Measurements from ENCODE around the gene TFDP1.
"Not testable (repeated sequence)": the region's sequence is repeated elsewhere in the genome, so short reads cannot be mapped to it uniquely, and the experiment has no call there.

Gene TFDP1

DNA sequence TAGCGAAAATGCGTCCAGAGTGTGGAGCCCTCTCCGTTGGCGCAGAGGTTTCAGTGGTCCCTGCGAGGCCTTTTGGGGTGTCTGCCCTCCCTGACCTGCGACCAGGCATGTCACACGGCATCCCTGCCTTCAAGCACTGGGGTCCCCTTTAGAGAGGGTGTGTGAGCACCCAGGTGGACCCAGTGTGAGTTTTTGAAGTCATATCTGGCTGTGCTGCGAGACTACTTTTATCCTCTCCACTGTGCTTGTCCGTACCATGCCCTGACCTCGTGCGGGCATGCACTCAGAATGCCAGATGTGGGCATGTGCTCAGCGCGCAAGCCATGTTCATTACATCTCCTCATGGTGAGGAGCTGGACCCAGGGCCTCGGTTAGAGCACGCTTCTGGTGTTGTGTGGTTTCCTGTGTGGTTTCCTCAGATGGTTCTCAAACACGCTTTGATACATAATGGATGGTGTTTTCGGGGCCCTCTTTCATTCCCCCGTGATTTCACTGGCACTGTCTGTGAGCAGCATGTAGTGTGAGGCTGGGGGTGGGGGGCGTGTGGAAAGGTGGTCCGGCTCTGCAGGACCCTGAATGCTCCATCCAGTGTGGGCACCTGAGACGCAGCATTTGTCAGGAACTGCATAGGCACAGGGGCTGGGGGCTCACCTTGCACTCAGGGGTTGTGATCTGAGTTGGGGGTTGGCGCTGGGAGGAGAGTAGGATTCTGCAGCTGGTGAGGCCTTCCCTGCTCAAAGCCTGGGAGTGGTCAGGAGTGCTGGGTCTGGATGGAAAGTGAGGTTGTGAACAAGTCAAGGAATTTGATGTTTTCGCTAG is 2.3 kb downstream of the TFDP1 start:
- DNase-seq (ENCODE audit: low read depth, low spot score): no peak
- H3K4me3 ChIP-seq: peak overlapping the region; percentile 88
- no peak for TF ChIP-seq FOXP2 (optimal IDR thresholded peaks at IDR 0.05; ENCODE audit: control extremely low read depth, extremely low read length, insufficient read depth)
- TF ChIP-seq POLR2AphosphoS5 (IDR thresholded peaks at IDR 0.05; ENCODE audit: borderline replicate concordance, low read depth, low read length): no peak
- no peak for TF ChIP-seq EZH2 (IDR thresholded peaks at IDR 0.05)
- H3K9ac ChIP-seq (ENCODE audit: insufficient read length): peak overlapping the region; percentile 86
- no peaks in the 10 kb centered on the region for H3K9me3 ChIP-seq (ENCODE audit: low read depth, low read length)
- no peak overlapping the region for H3K27ac ChIP-seq
- H3K36me3 ChIP-seq (ENCODE audit: insufficient read depth, low read length): peaks cover 51% of the 10 kb centered on the region

DNA sequence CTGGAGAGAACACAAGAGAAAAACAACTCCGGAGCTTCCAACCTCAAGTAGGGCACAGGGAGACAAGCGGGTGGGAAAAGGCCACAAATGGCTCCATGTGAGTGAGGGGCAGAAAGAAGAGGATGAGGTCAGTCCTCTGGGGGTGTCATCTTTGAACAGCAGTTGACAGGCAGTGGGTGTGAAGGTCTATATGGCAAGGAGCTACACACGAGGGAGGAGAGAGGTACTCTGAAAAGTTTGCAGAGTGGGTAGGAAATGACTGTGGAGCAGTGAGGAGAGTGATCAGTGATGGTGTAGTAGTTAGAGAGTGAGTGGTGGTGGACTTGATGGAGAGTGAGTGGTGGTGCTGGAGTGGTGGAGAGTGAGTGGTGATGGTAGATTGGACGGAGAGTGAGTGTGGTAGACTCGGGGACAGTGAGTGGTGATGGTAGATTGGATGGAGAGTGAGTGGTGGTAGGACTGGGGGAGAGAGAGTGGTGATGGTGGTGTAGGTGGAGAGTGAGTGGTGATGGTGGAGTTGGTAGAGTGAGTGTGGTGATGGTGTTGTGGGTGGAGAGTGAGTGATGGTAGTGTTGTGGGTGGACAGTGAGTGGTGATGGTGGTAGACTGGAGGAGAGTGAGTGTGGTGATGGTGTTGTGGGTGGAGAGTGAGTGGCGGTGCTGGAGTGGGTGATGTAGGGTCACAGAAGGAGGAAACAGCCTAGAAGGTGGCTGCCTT is 4.0 kb downstream of the TFDP1 start:
- Histone ChIP-seq H3K4me3 (no peak overlapping the region), H3K9me3 (ENCODE audit: low read depth, low read length) (no peaks in the 10 kb centered on the region), H3K27ac (no peak overlapping the region), H3K9ac (ENCODE audit: insufficient read length) (no peak overlapping the region), H3K36me3 (ENCODE audit: insufficient read depth, low read length) (peaks cover 63% of the 10 kb centered on the region)
- no peak for DNase-seq (ENCODE audit: low read depth, low spot score)
- TF ChIP-seq EZH2 (IDR thresholded peaks at IDR 0.05) (no peak), FOXP2 (optimal IDR thresholded peaks at IDR 0.05; ENCODE audit: control extremely low read depth, extremely low read length, insufficient read depth) (no peak), POLR2AphosphoS5 (IDR thresholded peaks at IDR 0.05; ENCODE audit: borderline replicate concordance, low read depth, low read length) (no peak)

- Histone ChIP-seq H3K27ac (no peak overlapping the region), H3K4me3 (no peak overlapping the region), H3K9me3 (ENCODE audit: low read depth, low read length) (no peaks in the 10 kb centered on the region), H3K36me3 (ENCODE audit: insufficient read depth, low read length) (peaks cover 68% of the 10 kb centered on the region), H3K9ac (ENCODE audit: insufficient read length) (no peak overlapping the region)
- no peak for DNase-seq (ENCODE audit: low read depth, low spot score)
- TF ChIP-seq EZH2 (IDR thresholded peaks at IDR 0.05) (no peak), POLR2AphosphoS5 (IDR thresholded peaks at IDR 0.05; ENCODE audit: borderline replicate concordance, low read depth, low read length) (no peak), FOXP2 (optimal IDR thresholded peaks at IDR 0.05; ENCODE audit: control extremely low read depth, extremely low read length, insufficient read depth) (no peak)
Observed at GRCh38 chr13:113589251-113589960, 4.9 kb downstream of the TFDP1 start.

DNA sequence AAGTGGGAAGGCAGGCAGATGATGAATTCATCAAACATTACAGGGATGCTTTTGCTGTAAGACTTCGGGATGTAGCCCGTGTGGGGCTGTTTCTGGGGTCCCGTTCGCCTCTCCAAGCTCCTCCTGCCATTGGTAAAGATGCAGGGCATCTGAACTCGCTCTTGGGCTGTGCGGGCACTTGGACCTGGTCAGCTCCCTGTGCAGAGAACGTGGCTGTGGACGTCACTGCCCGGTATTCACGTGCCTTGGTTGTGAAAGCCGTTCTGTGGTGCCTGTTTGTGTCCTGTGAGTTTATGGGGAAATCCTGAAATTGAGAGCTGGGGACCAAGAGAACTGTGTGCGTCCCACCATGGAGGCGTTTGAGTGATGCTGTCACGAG is 5.4 kb downstream of the TFDP1 start:
- DNase-seq (ENCODE audit: low read depth, low spot score): no peak
- TF ChIP-seq EZH2 (IDR thresholded peaks at IDR 0.05) (no peak), POLR2AphosphoS5 (IDR thresholded peaks at IDR 0.05; ENCODE audit: borderline replicate concordance, low read depth, low read length) (no peak), FOXP2 (optimal IDR thresholded peaks at IDR 0.05; ENCODE audit: control extremely low read depth, extremely low read length, insufficient read depth) (no peak)
- no peak overlapping the region for H3K9ac ChIP-seq (ENCODE audit: insufficient read length)
- H3K9me3 ChIP-seq (ENCODE audit: low read depth, low read length): no peaks in the 10 kb centered on the region
- no peak overlapping the region for H3K27ac ChIP-seq
- peaks cover 74% of the 10 kb centered on the region for H3K36me3 ChIP-seq (ENCODE audit: insufficient read depth, low read length)
- no peak overlapping the region for H3K4me3 ChIP-seq

- Histone ChIP-seq H3K9me3 (ENCODE audit: low read depth, low read length) (no peaks in the 10 kb centered on the region), H3K4me3 (no peak overlapping the region), H3K9ac (ENCODE audit: insufficient read length) (no peak overlapping the region), H3K27ac (no peak overlapping the region), H3K36me3 (ENCODE audit: insufficient read depth, low read length) (peaks cover 78% of the 10 kb centered on the region)
- TF ChIP-seq FOXP2 (optimal IDR thresholded peaks at IDR 0.05; ENCODE audit: control extremely low read depth, extremely low read length, insufficient read depth) (no peak), EZH2 (IDR thresholded peaks at IDR 0.05) (no peak), POLR2AphosphoS5 (IDR thresholded peaks at IDR 0.05; ENCODE audit: borderline replicate concordance, low read depth, low read length) (0 out of 2 replicates have a peak, but pooled peaks have one; percentile 15)
- no peak for DNase-seq (ENCODE audit: low read depth, low spot score)
Observed at GRCh38 chr13:113591750-113592149, 7.2 kb downstream of the TFDP1 start.

DNA sequence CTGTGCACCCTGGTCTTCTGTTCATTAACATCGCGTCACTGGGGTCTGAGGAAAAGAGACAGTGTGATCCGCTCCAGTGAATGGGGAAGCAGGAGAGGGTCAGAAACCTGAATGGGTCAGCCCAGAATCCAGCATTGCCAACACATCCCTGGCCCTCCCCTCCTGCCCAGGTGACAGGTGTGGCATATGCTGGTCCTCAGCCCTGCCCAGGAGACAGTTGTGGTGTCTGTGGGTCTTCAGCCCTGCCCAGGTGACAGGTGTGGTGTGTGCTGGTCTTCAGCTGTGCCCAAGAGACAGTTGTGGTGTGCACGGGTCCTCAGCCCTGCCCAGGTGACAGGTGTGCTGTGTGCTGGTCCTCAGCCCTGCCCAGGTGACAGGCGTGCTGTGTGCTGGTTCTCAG is 8.0 kb downstream of the TFDP1 start:
- no peak for DNase-seq (ENCODE audit: low read depth, low spot score)
- no peaks in the 10 kb centered on the region for H3K9me3 ChIP-seq (ENCODE audit: low read depth, low read length)
- TF ChIP-seq POLR2AphosphoS5 (IDR thresholded peaks at IDR 0.05; ENCODE audit: borderline replicate concordance, low read depth, low read length): no peak
- no peak for TF ChIP-seq FOXP2 (optimal IDR thresholded peaks at IDR 0.05; ENCODE audit: control extremely low read depth, extremely low read length, insufficient read depth)
- TF ChIP-seq EZH2 (IDR thresholded peaks at IDR 0.05): no peak
- H3K9ac ChIP-seq (ENCODE audit: insufficient read length): no peak overlapping the region
- no peak overlapping the region for H3K27ac ChIP-seq
- peaks cover 78% of the 10 kb centered on the region for H3K36me3 ChIP-seq (ENCODE audit: insufficient read depth, low read length)
- no peak overlapping the region for H3K4me3 ChIP-seq

DNA sequence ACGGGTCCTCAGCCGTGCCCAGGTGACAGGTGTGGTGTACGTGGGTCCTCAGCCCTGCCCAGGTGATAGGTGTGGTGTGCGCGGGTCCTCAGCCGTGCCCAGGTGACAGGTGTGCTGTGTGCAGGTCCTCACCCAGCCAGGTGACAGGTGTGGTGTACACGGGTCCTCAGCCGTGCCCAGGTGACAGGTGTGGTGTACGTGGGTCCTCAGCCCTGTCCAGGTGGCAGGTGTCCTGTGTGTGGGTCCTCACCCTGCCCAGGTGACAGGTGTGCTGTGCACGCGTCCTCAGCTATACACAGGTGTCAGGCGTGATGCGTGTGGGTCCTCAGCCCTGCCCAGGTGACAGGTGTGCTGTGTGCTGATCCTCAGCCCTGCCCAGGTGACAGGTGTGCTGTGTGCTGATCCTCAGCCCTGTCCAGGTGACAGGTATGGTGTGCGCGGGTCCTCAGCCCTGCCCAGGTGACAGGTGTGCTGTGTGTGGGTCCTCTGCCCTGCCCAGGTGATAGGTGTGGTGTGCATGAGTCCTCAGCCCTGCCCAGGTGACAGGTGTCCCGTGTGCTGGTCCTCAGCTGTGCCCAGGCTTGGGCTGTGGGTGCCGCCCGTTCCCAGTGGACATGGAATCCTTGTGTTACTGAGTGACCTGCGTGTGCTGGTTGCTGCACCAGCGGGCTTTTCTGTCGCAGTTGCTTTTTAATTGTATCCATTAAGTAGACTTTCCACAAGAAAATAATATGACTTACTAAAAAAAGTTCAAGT is 9.7 kb downstream of the TFDP1 start:
- not testable (repeated sequence) for DNase-seq (ENCODE audit: low read depth, low spot score); H3K4me3 ChIP-seq; H3K27ac ChIP-seq; H3K9me3 ChIP-seq (ENCODE audit: low read depth, low read length); H3K9ac ChIP-seq (ENCODE audit: insufficient read length)
- H3K36me3 ChIP-seq (ENCODE audit: insufficient read depth, low read length): peaks cover 77% of the 10 kb centered on the region

GRCh38 chr13:113595131-113595530 is 10.6 kb downstream of the TFDP1 start:
- H3K27ac ChIP-seq: no peak overlapping the region
- no peak for DNase-seq (ENCODE audit: low read depth, low spot score)
- no peak overlapping the region for H3K4me3 ChIP-seq
- H3K36me3 ChIP-seq (ENCODE audit: insufficient read depth, low read length): peaks cover 77% of the 10 kb centered on the region
- no peaks in the 10 kb centered on the region for H3K9me3 ChIP-seq (ENCODE audit: low read depth, low read length)
- H3K9ac ChIP-seq (ENCODE audit: insufficient read length): no peak overlapping the region
- TF ChIP-seq FOXP2 (optimal IDR thresholded peaks at IDR 0.05; ENCODE audit: control extremely low read depth, extremely low read length, insufficient read depth): no peak
- no peak for TF ChIP-seq EZH2 (IDR thresholded peaks at IDR 0.05)
- no peak for TF ChIP-seq POLR2AphosphoS5 (IDR thresholded peaks at IDR 0.05; ENCODE audit: borderline replicate concordance, low read depth, low read length)
